Brain microvascular endothelial cell (primary cell): ENCODE results near the gene GID8.

Source experiments
- DNase-seq: peaks from one replicate; pipeline ENCODE4 v3.0.0-alpha.2; 2020
- H3K27ac ChIP-seq: fragments of 250-450 bp; sonication (Bioruptor Pico); 2 replicates; pipeline ENCODE4 v1.5.1; 2020; ENCODE audit warnings: mild to moderate bottlenecking, moderate library complexity
- H3K27me3 ChIP-seq: fragments of 250-450 bp; sonication (Bioruptor Pico); replicated peaks from 2 replicates; pipeline ENCODE4 v1.5.1; 2020; ENCODE audit warnings: mild to moderate bottlenecking
- H3K36me3 ChIP-seq: fragments of 250-450 bp; sonication (Bioruptor Pico); replicated peaks from 2 replicates; pipeline ENCODE4 v1.5.1; 2020; ENCODE audit warnings: mild to moderate bottlenecking
- H3K4me3 ChIP-seq: 2 replicates; pipeline ENCODE4 v1.5.1; 2011; ENCODE audit warnings: low read depth, mild to moderate bottlenecking, control low read depth, low read length, moderate library complexity
- in situ Hi-C: cut with HindIII; loops from 2 replicates; pipeline ENCODE4 v1.10.0; 2017; ENCODE audit warnings: low sequenced_read_pairs, low pct_ligation_motif_present
- TF ChIP-seq, protein P1 (sequence below): IDR thresholded peaks from 2 replicates; pipeline ENCODE4 v1.5.1; 2011; ENCODE audit warnings: low read depth, mild to moderate bottlenecking, moderate library complexity, low read length, control low read depth, inconsistent platforms; ENCODE audit errors: missing control alignments

The GID8 gene

DNA sequence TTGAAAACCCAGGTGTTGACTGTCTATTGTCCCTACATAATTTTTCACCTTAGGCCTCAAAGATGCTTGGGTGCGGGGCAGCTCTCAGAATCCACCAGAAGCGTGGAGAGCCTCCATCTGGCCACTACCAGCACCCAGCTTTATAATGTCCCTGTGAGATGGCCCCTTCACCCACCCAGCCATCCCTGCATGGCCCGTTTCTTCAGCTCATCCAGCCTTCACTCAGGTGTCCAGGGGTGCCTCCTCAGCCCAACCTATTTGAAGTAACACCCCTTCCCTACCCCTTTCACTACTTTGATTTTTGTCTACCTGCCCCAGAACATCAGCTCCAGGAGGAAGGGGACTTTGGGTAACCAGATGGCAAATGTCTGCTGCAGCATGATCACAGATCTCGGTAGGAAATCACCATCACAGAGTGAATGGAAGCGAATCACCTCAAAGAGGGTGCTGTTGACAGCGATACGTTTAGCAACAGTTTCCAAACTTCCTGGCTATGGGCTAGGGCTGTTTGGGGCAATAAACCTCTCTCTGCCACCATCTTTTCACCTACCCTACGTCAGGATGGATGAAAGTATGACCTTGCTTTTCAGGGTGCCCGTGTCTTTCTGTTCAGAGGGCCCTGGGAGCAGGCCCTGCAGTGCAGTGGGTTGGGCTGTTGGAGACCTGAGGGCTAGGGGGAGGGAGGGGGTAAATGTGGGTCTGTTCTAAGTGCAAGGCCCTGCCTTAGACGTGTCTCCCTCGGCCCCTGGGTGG, 13.4 kb downstream of the GID8 start:
- in situ Hi-C loops = no loop called here
- Histone ChIP-seq H3K27me3 (no peaks in the 10 kb centered on the region), H3K36me3 (peaks cover 26% of the 10 kb centered on the region), H3K4me3 (no peak overlapping the region), H3K27ac (no peak overlapping the region)
- TF ChIP-seq, protein P1, sequence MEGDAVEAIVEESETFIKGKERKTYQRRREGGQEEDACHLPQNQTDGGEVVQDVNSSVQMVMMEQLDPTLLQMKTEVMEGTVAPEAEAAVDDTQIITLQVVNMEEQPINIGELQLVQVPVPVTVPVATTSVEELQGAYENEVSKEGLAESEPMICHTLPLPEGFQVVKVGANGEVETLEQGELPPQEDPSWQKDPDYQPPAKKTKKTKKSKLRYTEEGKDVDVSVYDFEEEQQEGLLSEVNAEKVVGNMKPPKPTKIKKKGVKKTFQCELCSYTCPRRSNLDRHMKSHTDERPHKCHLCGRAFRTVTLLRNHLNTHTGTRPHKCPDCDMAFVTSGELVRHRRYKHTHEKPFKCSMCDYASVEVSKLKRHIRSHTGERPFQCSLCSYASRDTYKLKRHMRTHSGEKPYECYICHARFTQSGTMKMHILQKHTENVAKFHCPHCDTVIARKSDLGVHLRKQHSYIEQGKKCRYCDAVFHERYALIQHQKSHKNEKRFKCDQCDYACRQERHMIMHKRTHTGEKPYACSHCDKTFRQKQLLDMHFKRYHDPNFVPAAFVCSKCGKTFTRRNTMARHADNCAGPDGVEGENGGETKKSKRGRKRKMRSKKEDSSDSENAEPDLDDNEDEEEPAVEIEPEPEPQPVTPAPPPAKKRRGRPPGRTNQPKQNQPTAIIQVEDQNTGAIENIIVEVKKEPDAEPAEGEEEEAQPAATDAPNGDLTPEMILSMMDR = no peak
- DNase-seq = no peak

- Histone ChIP-seq H3K27ac (no peak overlapping the region), H3K27me3 (no peaks in the 10 kb centered on the region), H3K4me3 (peak overlapping the region; percentile 57), H3K36me3 (peaks cover 20% of the 10 kb centered on the region)
- TF ChIP-seq, protein P1 = no peak
- DNase-seq = no peak
- in situ Hi-C loops = no loop called here
These were observed 14.0 kb downstream of the GID8 start for GRCh38 chr20:62951896-62952372.

- DNase-seq = peak; percentile 18
- TF ChIP-seq, protein P1 = peak; percentile 11
- Histone ChIP-seq H3K27me3 (no peaks in the 10 kb centered on the region), H3K27ac (peak within 1 kb of the TSS; percentile 46), H3K4me3 (peak within 1 kb of the TSS; percentile 57), H3K36me3 (peaks cover 15% of the 10 kb centered on the region)
- in situ Hi-C loops = no loop called here
These were observed 14.5 kb downstream of the GID8 start, which contains the start of gene SLC17A9 for GRCh38 chr20:62952373-62952967. SLC17A9 (plus strand) TSS chr20:62952709; CDS start chr20:62952831, 122 bp downstream.

GRCh38 chr20:62952968-62953838, 15.3 kb downstream of the GID8 start:
- Histone ChIP-seq H3K27me3 (no peaks in the 10 kb centered on the region), H3K36me3 (peaks cover 14% of the 10 kb centered on the region), H3K27ac (peak overlapping the region; percentile 46), H3K4me3 (peak overlapping the region; percentile 57)
- TF ChIP-seq, protein P1 = no peak
- DNase-seq = no peak
- in situ Hi-C loops = no loop called here

DNA sequence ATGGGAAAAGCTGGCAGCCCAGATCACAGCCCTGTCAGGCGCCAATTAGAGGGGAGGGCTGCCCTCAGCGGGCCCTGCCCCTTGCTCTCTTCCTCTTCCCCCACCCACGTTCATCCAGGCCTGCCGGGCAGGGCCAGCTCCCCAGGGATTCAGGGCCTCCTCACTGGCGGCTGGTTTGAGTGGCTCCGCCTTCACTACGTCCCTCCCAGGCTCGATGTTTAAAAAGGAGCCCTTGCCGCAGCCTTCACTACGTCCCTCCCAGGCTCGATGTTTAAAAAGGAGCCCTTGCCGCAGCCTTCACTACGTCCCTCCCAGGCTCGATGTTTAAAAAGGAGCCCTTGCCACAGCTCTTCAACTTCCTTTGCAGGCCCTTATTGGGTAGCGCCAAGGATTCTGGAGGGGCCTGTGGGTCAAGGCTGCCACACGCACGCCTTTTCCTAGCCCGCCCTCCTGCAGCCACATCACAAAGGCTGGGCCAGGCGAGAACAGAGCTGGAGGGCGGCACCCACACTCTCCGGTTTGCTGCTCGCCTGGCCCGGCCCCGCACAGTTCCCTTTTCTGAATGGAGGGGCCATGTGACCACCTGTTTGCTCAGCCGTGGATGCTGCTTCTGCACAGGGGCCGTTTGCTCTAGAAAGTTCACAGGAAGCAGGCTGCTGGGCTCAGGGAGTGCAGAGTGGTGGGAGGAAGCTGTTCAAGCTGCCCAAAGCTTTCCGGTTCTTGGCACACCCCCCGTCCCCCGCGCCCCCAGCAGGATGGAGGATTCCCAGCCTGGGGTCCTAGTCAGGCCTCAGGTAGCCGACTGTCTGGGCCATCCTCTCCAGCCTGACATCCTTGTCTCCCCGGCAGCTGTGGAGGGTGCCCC, 16.1 kb downstream of the GID8 start:
- Histone ChIP-seq H3K27ac (peak overlapping the region; percentile 46), H3K27me3 (no peaks in the 10 kb centered on the region), H3K4me3 (peak overlapping the region; percentile 57), H3K36me3 (peaks cover 11% of the 10 kb centered on the region)
- TF ChIP-seq, protein P1 = no peak
- in situ Hi-C loops = no loop called here
- DNase-seq = peak; percentile 70
